ENCODE results near the gene MXRA8.
A peak's percentile ranks its signal among the peaks of the same experiment; 100 is the strongest.

MXRA8 gene

DNA sequence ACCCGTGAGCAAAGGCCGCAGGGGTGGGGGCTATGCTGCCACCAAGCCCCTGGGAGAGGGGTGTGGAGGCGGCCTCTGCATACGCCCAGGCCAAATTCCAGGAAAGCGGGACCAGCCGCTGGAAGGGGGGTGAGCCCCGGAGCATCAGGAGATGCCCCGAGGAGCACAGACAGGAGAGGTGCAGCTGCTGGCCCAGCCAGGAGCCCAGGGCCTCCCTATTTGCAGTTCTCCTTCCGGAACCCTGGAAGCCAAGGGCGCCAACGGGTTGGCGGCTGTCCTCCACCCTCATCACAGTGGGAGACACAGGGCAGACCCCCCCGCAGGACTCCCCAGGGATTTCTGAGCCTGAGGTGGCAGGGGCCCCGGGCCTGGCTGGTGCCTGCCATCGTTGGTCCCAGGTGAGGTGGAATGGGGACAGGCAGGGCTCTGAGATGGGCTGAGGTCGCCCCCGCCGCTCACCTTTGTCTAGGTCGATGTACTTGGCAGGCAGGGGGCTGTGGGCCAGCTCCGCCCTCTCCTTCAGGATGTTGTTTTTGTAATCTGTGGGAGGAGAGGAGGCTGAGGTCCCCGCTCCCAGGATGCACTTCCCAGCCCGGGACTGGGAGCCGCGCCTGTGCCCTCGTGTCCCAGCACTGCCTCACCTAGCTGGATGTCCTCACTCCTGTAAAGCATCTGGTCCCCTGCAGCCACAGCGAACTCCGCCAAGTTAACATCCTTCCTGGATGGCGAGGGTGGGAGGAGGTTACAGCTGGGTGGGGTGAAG lies 4.8 kb downstream of the MXRA8 start:
- no peak for DNase-seq (ENCODE audit: low read depth)
- TF ChIP-seq, protein P1, sequence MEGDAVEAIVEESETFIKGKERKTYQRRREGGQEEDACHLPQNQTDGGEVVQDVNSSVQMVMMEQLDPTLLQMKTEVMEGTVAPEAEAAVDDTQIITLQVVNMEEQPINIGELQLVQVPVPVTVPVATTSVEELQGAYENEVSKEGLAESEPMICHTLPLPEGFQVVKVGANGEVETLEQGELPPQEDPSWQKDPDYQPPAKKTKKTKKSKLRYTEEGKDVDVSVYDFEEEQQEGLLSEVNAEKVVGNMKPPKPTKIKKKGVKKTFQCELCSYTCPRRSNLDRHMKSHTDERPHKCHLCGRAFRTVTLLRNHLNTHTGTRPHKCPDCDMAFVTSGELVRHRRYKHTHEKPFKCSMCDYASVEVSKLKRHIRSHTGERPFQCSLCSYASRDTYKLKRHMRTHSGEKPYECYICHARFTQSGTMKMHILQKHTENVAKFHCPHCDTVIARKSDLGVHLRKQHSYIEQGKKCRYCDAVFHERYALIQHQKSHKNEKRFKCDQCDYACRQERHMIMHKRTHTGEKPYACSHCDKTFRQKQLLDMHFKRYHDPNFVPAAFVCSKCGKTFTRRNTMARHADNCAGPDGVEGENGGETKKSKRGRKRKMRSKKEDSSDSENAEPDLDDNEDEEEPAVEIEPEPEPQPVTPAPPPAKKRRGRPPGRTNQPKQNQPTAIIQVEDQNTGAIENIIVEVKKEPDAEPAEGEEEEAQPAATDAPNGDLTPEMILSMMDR (IDR thresholded peaks at IDR 0.05; ENCODE audit: control insufficient read depth, insufficient read depth, low read depth, low read length, missing control alignments), result no peak
- no peak overlapping the region for H3K4me3 ChIP-seq (ENCODE audit: control insufficient read depth, low read depth, low read length)

DNA sequence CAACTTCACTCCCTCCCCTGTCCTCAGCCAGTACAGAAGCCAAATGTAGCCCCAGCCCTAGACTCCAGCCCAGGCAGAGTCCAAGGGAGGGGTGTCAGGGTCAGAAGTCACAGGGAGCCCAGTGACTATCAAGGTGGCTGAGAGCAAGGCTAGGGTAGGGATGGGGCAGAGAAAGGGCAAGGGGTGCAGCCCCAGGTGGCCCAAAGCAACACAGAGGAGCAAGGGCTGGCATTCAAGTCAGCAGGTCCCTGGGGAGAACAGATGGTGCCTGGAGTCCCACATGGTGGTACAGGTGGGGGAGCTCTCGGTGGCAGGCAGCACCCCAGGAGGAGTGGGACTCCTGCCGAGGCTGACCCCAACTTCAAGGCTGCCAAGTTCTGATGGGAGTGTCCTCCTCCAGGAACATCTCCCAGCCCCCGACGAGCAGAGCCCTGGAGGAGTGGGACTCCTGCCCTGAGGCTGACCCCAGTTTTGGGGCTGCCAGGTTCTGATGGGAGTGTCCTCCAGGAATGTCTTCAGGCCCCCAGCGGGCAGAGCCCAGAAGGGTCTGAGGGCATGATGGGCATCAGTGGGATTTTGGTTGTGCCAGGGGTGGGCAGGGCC lies 5.5 kb downstream of the MXRA8 start:
- no peak overlapping the region; the same call in 1 of the 2 replicates for H3K4me3 ChIP-seq (ENCODE audit: control insufficient read depth, low read depth, low read length)
- TF ChIP-seq, protein P1 (IDR thresholded peaks at IDR 0.05; ENCODE audit: control insufficient read depth, insufficient read depth, low read depth, low read length, missing control alignments), result no peak
- no peak for DNase-seq (ENCODE audit: low read depth)

GRCh38 chr1:1351511-1352427 lies 6.6 kb downstream of the MXRA8 start:
- TF ChIP-seq, protein P1 (IDR thresholded peaks at IDR 0.05; ENCODE audit: control insufficient read depth, insufficient read depth, low read depth, low read length, missing control alignments), result no peak
- no peak for DNase-seq (ENCODE audit: low read depth)
- peak overlapping the region; percentile 10 for H3K4me3 ChIP-seq (ENCODE audit: control insufficient read depth, low read depth, low read length)

- TF ChIP-seq, protein P1 (IDR thresholded peaks at IDR 0.05; ENCODE audit: control insufficient read depth, insufficient read depth, low read depth, low read length, missing control alignments), result peak; percentile 50
- DNase-seq (ENCODE audit: low read depth), result no peak
- peak within 1 kb of the TSS; percentile 84 for H3K4me3 ChIP-seq (ENCODE audit: control insufficient read depth, low read depth, low read length)
These were observed 8.9 kb downstream of the MXRA8 start, which contains the start of gene DVL1 for GRCh38 chr1:1349256-1350012. TSS of gene DVL1 (minus strand) at chr1:1349418. CDS start at chr1:1349065, 353 bp downstream.

DNA sequence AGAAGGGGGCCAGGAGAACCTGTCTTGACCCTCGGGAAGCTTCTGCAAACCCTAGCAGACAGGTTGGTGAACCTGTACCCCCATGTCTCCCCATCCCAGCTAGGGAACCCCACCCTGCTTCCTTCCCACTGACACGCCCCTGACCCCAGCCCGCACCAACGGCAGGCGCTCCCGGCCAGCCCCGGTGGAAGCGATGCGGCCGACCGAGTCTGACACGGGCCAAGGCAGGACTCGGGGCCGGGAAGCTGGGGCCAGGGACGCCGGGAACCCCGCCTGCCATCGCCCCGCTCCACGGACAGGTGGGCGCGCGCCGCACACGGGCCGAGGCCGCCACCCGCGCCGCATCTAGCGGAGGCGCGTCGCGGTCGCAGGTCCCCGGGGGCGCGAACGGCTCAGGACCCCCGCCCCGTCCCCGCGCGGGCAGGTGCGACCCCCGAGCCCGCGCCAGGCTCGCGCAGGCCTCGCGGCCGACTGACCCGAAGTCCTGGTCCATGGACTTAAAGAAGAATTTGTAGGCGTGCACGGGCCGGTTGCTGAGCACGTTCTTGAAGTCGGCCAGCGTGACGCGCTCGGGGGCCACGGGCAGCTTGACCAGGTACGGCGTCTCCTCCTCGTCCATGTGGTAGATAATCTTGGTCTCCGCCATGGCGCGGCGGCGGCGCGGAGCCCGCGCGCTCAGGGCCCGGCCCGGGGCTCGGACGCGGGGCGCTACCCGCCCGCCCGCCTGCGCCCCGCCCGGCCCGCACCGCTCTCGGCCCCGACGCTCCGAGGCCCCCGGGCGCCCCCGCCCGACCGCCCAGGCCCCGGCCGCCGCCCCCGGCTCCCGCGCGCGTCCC lies 9.7 kb downstream of the MXRA8 start:
- TF ChIP-seq, protein P1 (IDR thresholded peaks at IDR 0.05; ENCODE audit: control insufficient read depth, insufficient read depth, low read depth, low read length, missing control alignments), result no peak
- H3K4me3 ChIP-seq (ENCODE audit: control insufficient read depth, low read depth, low read length), result peak overlapping the region; percentile 84
- DNase-seq (ENCODE audit: low read depth), result no peak
